HEK293 (cell line): ENCODE results near the gene ZFHX3.

ENCODE experiments used
- GLI4 ChIP-seq: fragments of 450-650 bp; formaldehyde crosslinking; IDR thresholded peaks from 2 replicates; pipeline ENCODE4 v1.5.1; 2016; ENCODE audit warnings: missing biosample characterization, missing genetic modification characterization
- GLIS1 ChIP-seq: fragments of 450-650 bp; formaldehyde crosslinking; IDR thresholded peaks from 2 replicates; pipeline ENCODE4 v1.5.1; 2016; ENCODE audit warnings: missing biosample characterization, missing genetic modification characterization
- HIC1 ChIP-seq: fragments of 450-650 bp; formaldehyde crosslinking; IDR thresholded peaks from 2 replicates; pipeline ENCODE4 v1.5.1; 2016; ENCODE audit warnings: missing biosample characterization, missing genetic modification characterization
- PRDM6 ChIP-seq: fragments of 450-650 bp; formaldehyde crosslinking; IDR thresholded peaks from 2 replicates; pipeline ENCODE4 v1.5.1; 2017; ENCODE audit warnings: missing biosample characterization, missing genetic modification characterization
- RBAK ChIP-seq: fragments of 450-650 bp; formaldehyde crosslinking; IDR thresholded peaks from 2 replicates; pipeline ENCODE4 v1.5.1; 2016; ENCODE audit warnings: missing biosample characterization, missing genetic modification characterization
- SP7 ChIP-seq: fragments of 450-650 bp; formaldehyde crosslinking; IDR thresholded peaks from 2 replicates; pipeline ENCODE4 v1.5.1; 2016; ENCODE audit warnings: missing biosample characterization, missing genetic modification characterization
- ZNF18 ChIP-seq: fragments of 450-650 bp; formaldehyde crosslinking; IDR thresholded peaks from 2 replicates; pipeline ENCODE4 v1.5.1; 2016; ENCODE audit warnings: missing biosample characterization, missing genetic modification characterization
- ZNF24 ChIP-seq: fragments of 450-650 bp; formaldehyde crosslinking; IDR thresholded peaks from 2 replicates; pipeline ENCODE4 v1.5.1; 2016; ENCODE audit warnings: missing biosample characterization, missing genetic modification characterization
- ZNF280D ChIP-seq: fragments of 450-650 bp; formaldehyde crosslinking; IDR thresholded peaks from 2 replicates; pipeline ENCODE4 v1.5.1; 2016; ENCODE audit warnings: missing biosample characterization, missing genetic modification characterization
- ZNF335 ChIP-seq: fragments of 450-650 bp; formaldehyde crosslinking; conservative IDR thresholded peaks from 2 replicates; pipeline ENCODE4 v1.5.1; 2016; ENCODE audit warnings: missing biosample characterization, missing genetic modification characterization
- ZNF670 ChIP-seq: fragments of 450-650 bp; formaldehyde crosslinking; IDR thresholded peaks from 2 replicates; pipeline ENCODE4 v1.5.1; 2016; ENCODE audit warnings: missing biosample characterization, missing genetic modification characterization, low read depth
- TF ChIP-seq, protein P1 (sequence below): fragments of 450-650 bp; formaldehyde crosslinking; IDR thresholded peaks from 2 replicates; pipeline ENCODE4 v1.5.1; 2016; ENCODE audit warnings: missing biosample characterization, missing genetic modification characterization, borderline replicate concordance
- TF ChIP-seq, protein P2 (sequence below): fragments of 450-650 bp; formaldehyde crosslinking; IDR thresholded peaks from 2 replicates; pipeline ENCODE4 v1.5.1; 2016; ENCODE audit warnings: missing biosample characterization, missing genetic modification characterization, low read depth
- TF ChIP-seq, protein P3 (sequence below): fragments of 450-650 bp; IDR thresholded peaks from 2 replicates; pipeline ENCODE4 v1.5.1; 2018; ENCODE audit warnings: missing biosample characterization, mild to moderate bottlenecking, missing genetic modification characterization
- TF ChIP-seq, protein P4 (sequence below): fragments of 450-650 bp; formaldehyde crosslinking; IDR thresholded peaks from 2 replicates; pipeline ENCODE4 v1.5.1; 2016; ENCODE audit warnings: missing biosample characterization, missing genetic modification characterization

ZFHX3 gene

GRCh38 chr16:72992142-72992601 lies 55.8 kb downstream of the ZFHX3 start (continued):
- TF ChIP-seq, protein P1, sequence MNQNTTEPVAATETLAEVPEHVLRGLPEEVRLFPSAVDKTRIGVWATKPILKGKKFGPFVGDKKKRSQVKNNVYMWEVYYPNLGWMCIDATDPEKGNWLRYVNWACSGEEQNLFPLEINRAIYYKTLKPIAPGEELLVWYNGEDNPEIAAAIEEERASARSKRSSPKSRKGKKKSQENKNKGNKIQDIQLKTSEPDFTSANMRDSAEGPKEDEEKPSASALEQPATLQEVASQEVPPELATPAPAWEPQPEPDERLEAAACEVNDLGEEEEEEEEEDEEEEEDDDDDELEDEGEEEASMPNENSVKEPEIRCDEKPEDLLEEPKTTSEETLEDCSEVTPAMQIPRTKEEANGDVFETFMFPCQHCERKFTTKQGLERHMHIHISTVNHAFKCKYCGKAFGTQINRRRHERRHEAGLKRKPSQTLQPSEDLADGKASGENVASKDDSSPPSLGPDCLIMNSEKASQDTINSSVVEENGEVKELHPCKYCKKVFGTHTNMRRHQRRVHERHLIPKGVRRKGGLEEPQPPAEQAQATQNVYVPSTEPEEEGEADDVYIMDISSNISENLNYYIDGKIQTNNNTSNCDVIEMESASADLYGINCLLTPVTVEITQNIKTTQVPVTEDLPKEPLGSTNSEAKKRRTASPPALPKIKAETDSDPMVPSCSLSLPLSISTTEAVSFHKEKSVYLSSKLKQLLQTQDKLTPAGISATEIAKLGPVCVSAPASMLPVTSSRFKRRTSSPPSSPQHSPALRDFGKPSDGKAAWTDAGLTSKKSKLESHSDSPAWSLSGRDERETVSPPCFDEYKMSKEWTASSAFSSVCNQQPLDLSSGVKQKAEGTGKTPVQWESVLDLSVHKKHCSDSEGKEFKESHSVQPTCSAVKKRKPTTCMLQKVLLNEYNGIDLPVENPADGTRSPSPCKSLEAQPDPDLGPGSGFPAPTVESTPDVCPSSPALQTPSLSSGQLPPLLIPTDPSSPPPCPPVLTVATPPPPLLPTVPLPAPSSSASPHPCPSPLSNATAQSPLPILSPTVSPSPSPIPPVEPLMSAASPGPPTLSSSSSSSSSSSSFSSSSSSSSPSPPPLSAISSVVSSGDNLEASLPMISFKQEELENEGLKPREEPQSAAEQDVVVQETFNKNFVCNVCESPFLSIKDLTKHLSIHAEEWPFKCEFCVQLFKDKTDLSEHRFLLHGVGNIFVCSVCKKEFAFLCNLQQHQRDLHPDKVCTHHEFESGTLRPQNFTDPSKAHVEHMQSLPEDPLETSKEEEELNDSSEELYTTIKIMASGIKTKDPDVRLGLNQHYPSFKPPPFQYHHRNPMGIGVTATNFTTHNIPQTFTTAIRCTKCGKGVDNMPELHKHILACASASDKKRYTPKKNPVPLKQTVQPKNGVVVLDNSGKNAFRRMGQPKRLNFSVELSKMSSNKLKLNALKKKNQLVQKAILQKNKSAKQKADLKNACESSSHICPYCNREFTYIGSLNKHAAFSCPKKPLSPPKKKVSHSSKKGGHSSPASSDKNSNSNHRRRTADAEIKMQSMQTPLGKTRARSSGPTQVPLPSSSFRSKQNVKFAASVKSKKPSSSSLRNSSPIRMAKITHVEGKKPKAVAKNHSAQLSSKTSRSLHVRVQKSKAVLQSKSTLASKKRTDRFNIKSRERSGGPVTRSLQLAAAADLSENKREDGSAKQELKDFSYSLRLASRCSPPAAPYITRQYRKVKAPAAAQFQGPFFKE (tag by site-specific recombination) = no peak
- TF ChIP-seq, protein P2, sequence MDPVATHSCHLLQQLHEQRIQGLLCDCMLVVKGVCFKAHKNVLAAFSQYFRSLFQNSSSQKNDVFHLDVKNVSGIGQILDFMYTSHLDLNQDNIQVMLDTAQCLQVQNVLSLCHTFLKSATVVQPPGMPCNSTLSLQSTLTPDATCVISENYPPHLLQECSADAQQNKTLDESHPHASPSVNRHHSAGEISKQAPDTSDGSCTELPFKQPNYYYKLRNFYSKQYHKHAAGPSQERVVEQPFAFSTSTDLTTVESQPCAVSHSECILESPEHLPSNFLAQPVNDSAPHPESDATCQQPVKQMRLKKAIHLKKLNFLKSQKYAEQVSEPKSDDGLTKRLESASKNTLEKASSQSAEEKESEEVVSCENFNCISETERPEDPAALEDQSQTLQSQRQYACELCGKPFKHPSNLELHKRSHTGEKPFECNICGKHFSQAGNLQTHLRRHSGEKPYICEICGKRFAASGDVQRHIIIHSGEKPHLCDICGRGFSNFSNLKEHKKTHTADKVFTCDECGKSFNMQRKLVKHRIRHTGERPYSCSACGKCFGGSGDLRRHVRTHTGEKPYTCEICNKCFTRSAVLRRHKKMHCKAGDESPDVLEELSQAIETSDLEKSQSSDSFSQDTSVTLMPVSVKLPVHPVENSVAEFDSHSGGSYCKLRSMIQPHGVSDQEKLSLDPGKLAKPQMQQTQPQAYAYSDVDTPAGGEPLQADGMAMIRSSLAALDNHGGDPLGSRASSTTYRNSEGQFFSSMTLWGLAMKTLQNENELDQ (tag by site-specific recombination) = no peak
- peak; percentile 22; the same call in 1 of the 2 replicates for TF ChIP-seq GLIS1
- no peak for TF ChIP-seq ZNF670
- TF ChIP-seq PRDM6 (tag by site-specific recombination) = no peak
- no peak for TF ChIP-seq ZNF18 (tag by site-specific recombination)
- TF ChIP-seq ZNF24 (tag by site-specific recombination) = no peak
- no peak for TF ChIP-seq ZNF335 (tag by site-specific recombination)
- TF ChIP-seq RBAK (tag by site-specific recombination) = no peak
- peak; percentile 88 for TF ChIP-seq SP7 (tag by site-specific recombination)
- TF ChIP-seq, protein P3, sequence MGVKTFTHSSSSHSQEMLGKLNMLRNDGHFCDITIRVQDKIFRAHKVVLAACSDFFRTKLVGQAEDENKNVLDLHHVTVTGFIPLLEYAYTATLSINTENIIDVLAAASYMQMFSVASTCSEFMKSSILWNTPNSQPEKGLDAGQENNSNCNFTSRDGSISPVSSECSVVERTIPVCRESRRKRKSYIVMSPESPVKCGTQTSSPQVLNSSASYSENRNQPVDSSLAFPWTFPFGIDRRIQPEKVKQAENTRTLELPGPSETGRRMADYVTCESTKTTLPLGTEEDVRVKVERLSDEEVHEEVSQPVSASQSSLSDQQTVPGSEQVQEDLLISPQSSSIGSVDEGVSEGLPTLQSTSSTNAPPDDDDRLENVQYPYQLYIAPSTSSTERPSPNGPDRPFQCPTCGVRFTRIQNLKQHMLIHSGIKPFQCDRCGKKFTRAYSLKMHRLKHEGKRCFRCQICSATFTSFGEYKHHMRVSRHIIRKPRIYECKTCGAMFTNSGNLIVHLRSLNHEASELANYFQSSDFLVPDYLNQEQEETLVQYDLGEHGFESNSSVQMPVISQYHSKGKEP (tag by site-specific recombination) = no peak
- TF ChIP-seq ZNF280D (tag by site-specific recombination) = no peak
- no peak for TF ChIP-seq GLI4
- TF ChIP-seq, protein P4, sequence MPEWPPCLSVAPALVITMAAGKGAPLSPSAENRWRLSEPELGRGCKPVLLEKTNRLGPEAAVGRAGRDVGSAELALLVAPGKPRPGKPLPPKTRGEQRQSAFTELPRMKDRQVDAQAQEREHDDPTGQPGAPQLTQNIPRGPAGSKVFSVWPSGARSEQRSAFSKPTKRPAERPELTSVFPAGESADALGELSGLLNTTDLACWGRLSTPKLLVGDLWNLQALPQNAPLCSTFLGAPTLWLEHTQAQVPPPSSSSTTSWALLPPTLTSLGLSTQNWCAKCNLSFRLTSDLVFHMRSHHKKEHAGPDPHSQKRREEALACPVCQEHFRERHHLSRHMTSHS (tag by site-specific recombination) = no peak
- TF ChIP-seq HIC1 (tag by site-specific recombination) = no peak
